Pulmonary artery endothelial cell (primary cell): ENCODE data around the gene ARHGDIB. TPM values are rescaled to one million over a fixed set of nuclear protein-coding genes. Genes with fewer than 3 reads are reported as not detected.

Experiments used
- DNase-seq: peaks from one replicate; pipeline ENCODE4 v3.0.0-alpha.2; 2011; ENCODE audit warnings: low read depth, low spot score
- total RNA-seq: library from RNA; depleted of rRNA; stranded (reverse); fragments of >200 nt; gene quantifications from 2 replicates; pipeline ENCODE4 v1.2.3, GENCODE V29; 2014

ARHGDIB gene
- total RNA-seq, 1 donor from 2014 or later: 231 TPM

- no peak for DNase-seq
Measured at GRCh38 chr12:14931791-14932560, 29.4 kb downstream of the ARHGDIB start.

DNA sequence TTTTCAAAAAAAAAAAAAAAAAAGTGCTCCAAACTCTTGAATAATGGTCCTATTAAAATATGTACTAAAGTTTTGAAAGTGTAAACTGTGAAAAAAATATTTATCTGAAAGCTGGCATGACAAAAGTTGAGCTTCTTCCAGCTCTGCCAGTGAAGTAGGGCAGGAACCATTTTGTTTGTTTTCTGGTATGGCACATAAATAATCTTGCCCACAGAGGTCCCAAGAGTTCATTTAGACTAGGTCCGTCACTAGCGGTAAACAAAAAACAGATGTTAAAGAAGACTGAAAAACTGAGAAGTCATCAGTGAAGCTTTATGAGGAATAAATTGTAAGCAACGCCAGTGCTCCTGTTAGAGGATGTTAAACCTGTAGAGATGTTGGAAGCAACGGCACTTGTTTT is 30.0 kb downstream of the ARHGDIB start:
- no peak for DNase-seq

GRCh38 chr12:14930299-14930698 is 31.1 kb downstream of the ARHGDIB start:
- no peak for DNase-seq

- DNase-seq: no peak
Measured at GRCh38 chr12:14928931-14929330, 32.5 kb downstream of the ARHGDIB start.

- DNase-seq: no peak
Measured at GRCh38 chr12:14927267-14927666, 34.1 kb downstream of the ARHGDIB start.

GRCh38 chr12:14924541-14924940 is 36.9 kb downstream of the ARHGDIB start:
- no peak for DNase-seq

DNA sequence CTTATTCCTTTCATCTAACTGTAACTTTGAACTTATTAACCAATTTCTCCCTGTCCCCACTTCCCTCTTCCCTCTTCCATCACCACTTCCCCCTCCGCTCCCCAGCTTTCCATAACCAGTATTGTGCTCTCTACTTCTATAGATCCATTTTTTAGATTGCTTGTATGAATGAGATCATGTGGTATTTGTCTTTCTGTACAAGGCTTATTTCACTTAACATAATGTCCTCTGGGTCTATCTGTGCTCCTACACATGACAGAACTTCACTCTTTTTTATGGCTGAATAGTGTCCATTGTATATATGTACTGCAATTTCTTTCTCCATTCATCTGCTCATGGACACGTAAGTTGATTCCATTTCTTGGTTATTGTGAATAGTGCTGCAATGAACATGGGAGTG is 37.5 kb downstream of the ARHGDIB start:
- DNase-seq: no peak

GRCh38 chr12:14921218-14921617 is 40.2 kb downstream of the ARHGDIB start:
- no peak for DNase-seq

- DNase-seq: no peak
Measured at GRCh38 chr12:14920475-14921126, 40.8 kb downstream of the ARHGDIB start.

- DNase-seq: no peak
Measured at GRCh38 chr12:14919455-14919854, 41.9 kb downstream of the ARHGDIB start.

DNA sequence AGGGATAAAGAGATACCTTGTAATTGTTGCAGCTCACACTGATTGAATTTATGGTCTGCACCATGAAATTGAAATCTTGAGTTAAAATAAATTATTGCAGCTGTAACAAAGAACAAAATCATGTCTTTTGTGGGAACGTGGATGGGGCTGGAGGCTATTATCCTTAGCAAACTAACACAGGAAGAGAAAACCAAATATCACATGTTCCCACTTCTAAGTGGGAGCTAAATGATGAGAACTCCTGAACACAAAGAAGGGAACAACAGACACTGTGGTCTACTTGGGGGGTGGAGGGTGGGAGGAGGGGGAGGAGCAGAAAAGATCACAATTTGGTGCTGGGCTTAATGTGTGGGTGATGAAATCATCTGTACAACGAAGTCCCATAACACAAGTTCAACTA is 45.7 kb downstream of the ARHGDIB start:
- no peak for DNase-seq

- DNase-seq: no peak
Measured at GRCh38 chr12:14913381-14913781, 48.0 kb downstream of the ARHGDIB start.

DNA sequence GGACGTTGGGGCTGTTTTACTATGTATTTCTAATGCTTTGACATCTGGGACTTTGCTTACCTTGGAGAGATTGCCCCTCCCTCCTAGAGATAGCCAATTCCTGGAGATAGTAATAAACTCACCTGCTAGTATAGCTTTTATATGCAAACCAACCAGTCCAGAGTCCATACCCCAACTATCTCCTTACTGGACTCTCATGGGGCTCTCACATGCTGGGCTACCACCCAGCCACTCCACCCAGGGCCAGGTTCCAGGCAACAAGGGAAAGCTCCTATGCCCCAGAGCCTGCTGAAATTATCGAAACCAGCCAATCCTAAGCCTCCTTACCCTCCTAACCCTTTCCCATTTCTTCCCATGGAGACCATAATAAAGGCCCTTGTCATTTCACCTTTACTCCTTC is 50.3 kb downstream of the ARHGDIB start:
- no peak for DNase-seq

GRCh38 chr12:14910090-14910915 is 51.1 kb downstream of the ARHGDIB start:
- peak; percentile 48 for DNase-seq

- no peak for DNase-seq
Measured at GRCh38 chr12:14907953-14908352, 53.4 kb downstream of the ARHGDIB start.

DNA sequence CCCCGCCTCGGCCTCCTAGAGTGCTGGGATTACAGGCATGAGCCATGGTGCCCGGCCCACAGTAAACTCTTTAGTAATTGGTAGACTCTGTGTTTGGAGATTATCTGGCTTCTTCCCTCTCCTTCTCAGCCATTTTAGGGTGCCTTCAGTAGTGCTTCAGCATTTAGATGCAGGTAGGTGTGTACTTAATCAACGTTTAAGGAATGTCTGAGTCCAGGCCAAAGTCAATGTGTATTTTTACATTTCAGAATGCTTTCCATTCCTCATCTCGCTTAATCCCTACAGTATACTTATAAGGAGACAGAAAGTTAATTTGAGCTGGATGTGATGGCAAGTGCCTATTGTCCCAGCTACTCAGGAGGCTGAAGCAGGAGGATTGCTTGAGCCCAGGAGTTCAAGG is 55.3 kb downstream of the ARHGDIB start:
- no peak for DNase-seq

GRCh38 chr12:14905269-14906004 is 56.0 kb downstream of the ARHGDIB start:
- peak; percentile 88 for DNase-seq

DNA sequence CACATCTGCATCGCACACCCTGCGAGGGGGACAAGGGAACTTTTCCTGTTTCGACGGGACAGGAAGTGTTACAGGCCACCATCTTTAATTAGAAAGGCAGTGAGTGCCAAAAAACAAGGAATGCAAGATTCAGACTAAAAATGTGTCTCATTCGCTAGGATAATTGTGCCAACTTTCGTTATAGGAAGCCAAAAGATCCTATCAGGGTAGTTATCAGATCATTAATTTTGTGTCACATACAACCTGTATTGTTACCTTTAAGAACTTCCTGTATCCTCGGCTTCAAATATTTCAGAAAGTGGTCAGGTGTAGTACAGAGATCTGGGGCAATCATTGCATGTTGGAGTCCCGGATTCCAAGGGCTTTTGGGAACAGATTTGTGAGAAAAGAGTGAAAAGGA is 56.5 kb downstream of the ARHGDIB start:
- DNase-seq: no peak

GRCh38 chr12:14903386-14904098 is 57.9 kb downstream of the ARHGDIB start:
- DNase-seq: no peak

DNA sequence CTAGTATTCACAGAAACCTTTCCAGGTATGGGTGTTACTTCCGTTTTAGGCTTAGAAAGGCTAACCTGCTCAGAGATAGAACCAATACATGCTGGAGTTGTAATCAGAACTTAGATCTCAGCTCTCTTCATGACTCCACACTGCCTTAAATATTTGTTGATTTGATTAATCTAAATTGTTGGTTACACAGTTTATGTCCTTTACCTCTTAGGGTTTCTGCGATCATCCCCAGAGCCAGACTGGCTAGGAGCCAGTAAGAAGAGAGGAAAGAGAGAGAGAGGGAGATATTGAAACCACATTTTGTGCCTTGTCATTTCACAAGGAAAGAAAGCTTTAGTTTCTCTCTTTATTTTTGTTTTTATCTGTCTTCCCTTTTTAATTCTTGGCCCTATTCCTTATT is 58.9 kb downstream of the ARHGDIB start:
- DNase-seq: no peak

DNA sequence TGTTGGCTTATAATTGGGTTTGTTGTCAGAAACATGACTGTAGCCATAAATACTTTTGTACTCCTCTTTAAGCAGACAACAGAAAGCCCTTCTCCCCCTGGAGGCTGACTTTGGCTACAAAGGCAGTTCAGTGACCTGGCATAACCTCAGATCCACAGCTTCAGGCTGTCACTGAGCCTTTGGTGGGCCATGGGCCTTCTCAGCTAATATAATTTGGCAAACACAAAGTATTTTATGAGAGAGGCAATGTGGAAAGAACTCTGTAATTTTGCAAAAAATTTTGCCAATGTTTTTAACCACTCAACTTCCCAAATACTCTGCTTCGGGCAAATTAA is 60.2 kb downstream of the ARHGDIB start:
- no peak for DNase-seq
